ENCODE measurements around the gene SYT9. TPM values are rescaled to one million over a fixed set of nuclear protein-coding genes. Genes with fewer than 3 reads are reported as not detected.

Gene SYT9
- total and polyA plus RNA-seq, 2 donors: 0.05 to 0.07 TPM

- Histone ChIP-seq H3K27ac (ENCODE audit: low read depth in 1 of 2, low read length in 1 of 2) (no peak overlapping the region), H3K4me1 (ENCODE audit: control insufficient read depth in 2 of 2, insufficient read depth in 2 of 2, low read length in 2 of 2) (no peaks in the 10 kb centered on the region), H3K9me3 (ENCODE audit: control insufficient read depth in 2 of 2, insufficient read depth in 1 of 2, low read length in 1 of 2) (no peaks in the 10 kb centered on the region), H3K4me3 (ENCODE audit: low read length in 2 of 2) (no peak overlapping the region), H3K27me3 (ENCODE audit: control insufficient read depth in 2 of 2, insufficient read depth in 1 of 2, low read length in 1 of 2) (no peaks in the 10 kb centered on the region), H3K36me3 (ENCODE audit: control insufficient read depth in 2 of 2, insufficient read depth in 2 of 2, low read length in 1 of 2) (no peaks in the 10 kb centered on the region)
- no peak for DNase-seq (ENCODE audit: low read depth in 6 of 9, low spot score in 9 of 9)
- WGBS: 94% methylated on average over 3 of the region's 3 CpGs
Observed at GRCh38 chr11:7484131-7484530, 232.4 kb downstream of the SYT9 start.

- Histone ChIP-seq H3K27me3 (ENCODE audit: control insufficient read depth in 2 of 2, insufficient read depth in 1 of 2, low read length in 1 of 2) (no peaks in the 10 kb centered on the region), H3K36me3 (ENCODE audit: control insufficient read depth in 2 of 2, insufficient read depth in 2 of 2, low read length in 1 of 2) (no peaks in the 10 kb centered on the region), H3K27ac (ENCODE audit: low read depth in 1 of 2, low read length in 1 of 2) (no peak overlapping the region), H3K4me3 (ENCODE audit: low read length in 2 of 2) (no peak overlapping the region), H3K9me3 (ENCODE audit: control insufficient read depth in 2 of 2, insufficient read depth in 1 of 2, low read length in 1 of 2) (no peaks in the 10 kb centered on the region), H3K4me1 (ENCODE audit: control insufficient read depth in 2 of 2, insufficient read depth in 2 of 2, low read length in 2 of 2) (no peaks in the 10 kb centered on the region)
- 90% methylated on average over 3 of the region's 3 CpGs for WGBS
- DNase-seq (ENCODE audit: low read depth in 6 of 9, low spot score in 9 of 9): no peak
Observed at GRCh38 chr11:7484645-7485044, 232.9 kb downstream of the SYT9 start.

GRCh38 chr11:7485186-7486097 is 233.7 kb downstream of the SYT9 start, which contains the start of gene OLFML1:
OLFML1 (plus strand) TSS chr11:7485506; CDS start chr11:7485876, 370 bp downstream.
- Histone ChIP-seq H3K27ac (ENCODE audit: low read depth in 1 of 2, low read length in 1 of 2) (no peak within 1 kb of the TSS), H3K9me3 (ENCODE audit: control insufficient read depth in 2 of 2, insufficient read depth in 1 of 2, low read length in 1 of 2) (no peaks in the 10 kb centered on the region), H3K27me3 (ENCODE audit: control insufficient read depth in 2 of 2, insufficient read depth in 1 of 2, low read length in 1 of 2) (no peaks in the 10 kb centered on the region), H3K4me1 (ENCODE audit: control insufficient read depth in 2 of 2, insufficient read depth in 2 of 2, low read length in 2 of 2) (no peaks in the 10 kb centered on the region), H3K4me3 (ENCODE audit: low read length in 2 of 2) (no peak within 1 kb of the TSS), H3K36me3 (ENCODE audit: control insufficient read depth in 2 of 2, insufficient read depth in 2 of 2, low read length in 1 of 2) (no peaks in the 10 kb centered on the region)
- 89% methylated on average over 15 of the region's 15 CpGs for WGBS
- no peak for DNase-seq (ENCODE audit: low read depth in 6 of 9, low spot score in 9 of 9)

GRCh38 chr11:7486098-7486780 is 234.5 kb downstream of the SYT9 start:
- no peak overlapping the region for H3K27ac ChIP-seq (ENCODE audit: low read depth in 1 of 2, low read length in 1 of 2)
- no peak for DNase-seq (ENCODE audit: low read depth in 6 of 9, low spot score in 9 of 9)

GRCh38 chr11:7486781-7487140 is 235.1 kb downstream of the SYT9 start:
- Histone ChIP-seq H3K4me1 (ENCODE audit: control insufficient read depth in 2 of 2, insufficient read depth in 2 of 2, low read length in 2 of 2) (no peaks in the 10 kb centered on the region), H3K36me3 (ENCODE audit: control insufficient read depth in 2 of 2, insufficient read depth in 2 of 2, low read length in 1 of 2) (no peaks in the 10 kb centered on the region), H3K27ac (ENCODE audit: low read depth in 1 of 2, low read length in 1 of 2) (no peak overlapping the region), H3K9me3 (ENCODE audit: control insufficient read depth in 2 of 2, insufficient read depth in 1 of 2, low read length in 1 of 2) (no peaks in the 10 kb centered on the region), H3K4me3 (ENCODE audit: low read length in 2 of 2) (no peak overlapping the region), H3K27me3 (ENCODE audit: control insufficient read depth in 2 of 2, insufficient read depth in 1 of 2, low read length in 1 of 2) (no peaks in the 10 kb centered on the region)
- no peak for DNase-seq (ENCODE audit: low read depth in 6 of 9, low spot score in 9 of 9)
- 84% methylated on average over 6 of the region's 6 CpGs for WGBS

More at GRCh38 chr11:7486098-7486780, 234.5 kb downstream of the SYT9 start:
- WGBS: 92% methylated on average over 2 of the region's 2 CpGs
- H3K36me3 ChIP-seq (ENCODE audit: control insufficient read depth in 2 of 2, insufficient read depth in 2 of 2, low read length in 1 of 2): no peaks in the 10 kb centered on the region
- no peaks in the 10 kb centered on the region for H3K4me1 ChIP-seq (ENCODE audit: control insufficient read depth in 2 of 2, insufficient read depth in 2 of 2, low read length in 2 of 2)
- no peaks in the 10 kb centered on the region for H3K27me3 ChIP-seq (ENCODE audit: control insufficient read depth in 2 of 2, insufficient read depth in 1 of 2, low read length in 1 of 2)
- no peak overlapping the region for H3K4me3 ChIP-seq (ENCODE audit: low read length in 2 of 2)
- H3K9me3 ChIP-seq (ENCODE audit: control insufficient read depth in 2 of 2, insufficient read depth in 1 of 2, low read length in 1 of 2): no peaks in the 10 kb centered on the region

- DNase-seq (ENCODE audit: low read depth in 6 of 9, low spot score in 9 of 9): no peak
- H3K4me3 ChIP-seq (ENCODE audit: low read length in 2 of 2): no peak overlapping the region
- no peaks in the 10 kb centered on the region for H3K36me3 ChIP-seq (ENCODE audit: control insufficient read depth in 2 of 2, insufficient read depth in 2 of 2, low read length in 1 of 2)
- H3K9me3 ChIP-seq (ENCODE audit: control insufficient read depth in 2 of 2, insufficient read depth in 1 of 2, low read length in 1 of 2): no peaks in the 10 kb centered on the region
- WGBS: 96% methylated on average over 2 of the region's 2 CpGs
- H3K4me1 ChIP-seq (ENCODE audit: control insufficient read depth in 2 of 2, insufficient read depth in 2 of 2, low read length in 2 of 2): no peaks in the 10 kb centered on the region
- H3K27ac ChIP-seq (ENCODE audit: low read depth in 1 of 2, low read length in 1 of 2): no peak overlapping the region
- no peaks in the 10 kb centered on the region for H3K27me3 ChIP-seq (ENCODE audit: control insufficient read depth in 2 of 2, insufficient read depth in 1 of 2, low read length in 1 of 2)
Observed at GRCh38 chr11:7487360-7487759, 235.7 kb downstream of the SYT9 start.

GRCh38 chr11:7488681-7489080 is 237.0 kb downstream of the SYT9 start:
- no peaks in the 10 kb centered on the region for H3K9me3 ChIP-seq (ENCODE audit: control insufficient read depth in 2 of 2, insufficient read depth in 1 of 2, low read length in 1 of 2)
- H3K27me3 ChIP-seq (ENCODE audit: control insufficient read depth in 2 of 2, insufficient read depth in 1 of 2, low read length in 1 of 2): no peaks in the 10 kb centered on the region
- no peak for DNase-seq (ENCODE audit: low read depth in 6 of 9, low spot score in 9 of 9)
- WGBS: 56% methylated on average over 1 of the region's 1 CpG
- no peak overlapping the region for H3K4me3 ChIP-seq (ENCODE audit: low read length in 2 of 2)
- H3K4me1 ChIP-seq (ENCODE audit: control insufficient read depth in 2 of 2, insufficient read depth in 2 of 2, low read length in 2 of 2): no peaks in the 10 kb centered on the region
- no peaks in the 10 kb centered on the region for H3K36me3 ChIP-seq (ENCODE audit: control insufficient read depth in 2 of 2, insufficient read depth in 2 of 2, low read length in 1 of 2)
- H3K27ac ChIP-seq (ENCODE audit: low read depth in 1 of 2, low read length in 1 of 2): no peak overlapping the region

GRCh38 chr11:7489376-7489775 is 237.7 kb downstream of the SYT9 start:
- Histone ChIP-seq H3K4me1 (ENCODE audit: control insufficient read depth in 2 of 2, insufficient read depth in 2 of 2, low read length in 2 of 2) (no peaks in the 10 kb centered on the region), H3K27me3 (ENCODE audit: control insufficient read depth in 2 of 2, insufficient read depth in 1 of 2, low read length in 1 of 2) (no peaks in the 10 kb centered on the region), H3K9me3 (ENCODE audit: control insufficient read depth in 2 of 2, insufficient read depth in 1 of 2, low read length in 1 of 2) (no peaks in the 10 kb centered on the region), H3K4me3 (ENCODE audit: low read length in 2 of 2) (no peak overlapping the region), H3K27ac (ENCODE audit: low read depth in 1 of 2, low read length in 1 of 2) (no peak overlapping the region), H3K36me3 (ENCODE audit: control insufficient read depth in 2 of 2, insufficient read depth in 2 of 2, low read length in 1 of 2) (no peaks in the 10 kb centered on the region)
- WGBS: 94% methylated on average over 2 of the region's 2 CpGs
- DNase-seq (ENCODE audit: low read depth in 6 of 9, low spot score in 9 of 9): no peak

- 92% methylated on average over 4 of the region's 4 CpGs for WGBS
- no peak overlapping the region for H3K27ac ChIP-seq (ENCODE audit: low read depth in 1 of 2, low read length in 1 of 2)
- H3K27me3 ChIP-seq (ENCODE audit: control insufficient read depth in 2 of 2, insufficient read depth in 1 of 2, low read length in 1 of 2): no peaks in the 10 kb centered on the region
Observed at GRCh38 chr11:7490054-7490453, 238.3 kb downstream of the SYT9 start.

More at GRCh38 chr11:7490054-7490453, 238.3 kb downstream of the SYT9 start:
- no peaks in the 10 kb centered on the region for H3K36me3 ChIP-seq (ENCODE audit: control insufficient read depth in 2 of 2, insufficient read depth in 2 of 2, low read length in 1 of 2)
- no peaks in the 10 kb centered on the region for H3K9me3 ChIP-seq (ENCODE audit: control insufficient read depth in 2 of 2, insufficient read depth in 1 of 2, low read length in 1 of 2)
- no peaks in the 10 kb centered on the region for H3K4me1 ChIP-seq (ENCODE audit: control insufficient read depth in 2 of 2, insufficient read depth in 2 of 2, low read length in 2 of 2)
- no peak for DNase-seq (ENCODE audit: low read depth in 6 of 9, low spot score in 9 of 9)
- H3K4me3 ChIP-seq (ENCODE audit: low read length in 2 of 2): no peak overlapping the region

Measured in thymus (tissue), 11 donors.